A549 (cell line): ENCODE measurements around the gene EFCAB11. TPM values are rescaled to one million over a fixed set of nuclear protein-coding genes. Genes with fewer than 3 reads are reported as not detected.

Experiments
- ATAC-seq, 2 experiments: fragments of 200-7000 bp in 1 of 2; fragments of >200 bp in 1 of 2; cut with Nextera tagmentation in 1 of 2; cut with Tn5 transposase in 1 of 2; 3 replicates each; pipeline versions ENCODE4 v1.8.0 to v1.9.1; 2018 to 2020; ENCODE audit warnings: mild to moderate bottlenecking in 1 of 2, moderate library complexity in 1 of 2
- CTCF ChIA-PET: fragments of 300-600 bp; sonication (Branson Sonifier 250); formaldehyde crosslinking; extraction: SDS; loops from one replicate; lab custom pipeline; 2021; ENCODE audit warnings: antibody characterized with exemption, inconsistent platforms; lab: Yijun Ruan, JAX
- POLR2A ChIA-PET: fragments of 350-600 bp; formaldehyde crosslinking; extraction: SDS; loops from one replicate; lab custom pipeline; 2021; ENCODE audit warnings: antibody characterized with exemption, inconsistent platforms; lab: Yijun Ruan, JAX
- DNase-seq, 2 experiments: peaks; one replicate each; pipeline versions ENCODE4 v3.0.0 to v3.0.0-alpha.2; 2011 to 2016; ENCODE audit warnings: low read depth in 1 of 2, low spot score in 1 of 2
- FAIRE-seq: peaks from 2 replicates; lab custom pipeline; 2011; peaks lifted over from hg19 to GRCh38; lab: Jason Lieb, UNC
- H3K27ac ChIP-seq, 2 experiments: fragments of >200 bp; sonication (Bioruptor Twin); formaldehyde crosslinking; 3 replicates each; pipeline ENCODE4 v1.5.1; 2016 to 2017
- H3K4me1 ChIP-seq: fragments of >200 bp; sonication (Bioruptor Twin); formaldehyde crosslinking; 3 replicates; pipeline ENCODE4 v1.6.1; 2016
- H3K4me2 ChIP-seq: fragments of >200 bp; sonication (Bioruptor Twin); formaldehyde crosslinking; 3 replicates; pipeline ENCODE4 v1.6.1; 2016
- H3K4me3 ChIP-seq: fragments of >200 bp; sonication (Bioruptor Twin); formaldehyde crosslinking; 3 replicates; pipeline ENCODE4 v1.5.1; 2016
- H3K9me3 ChIP-seq: fragments of >200 bp; sonication (Bioruptor Twin); formaldehyde crosslinking; 3 replicates; pipeline ENCODE4 v1.6.1; 2016
- CBX8 ChIP-seq: fragments of 200-600 bp; sonication (generic); IDR thresholded peaks from 2 replicates; pipeline ENCODE4 v1.6.1; 2016
- CHD2 ChIP-seq: fragments of 150-350 bp; IDR thresholded peaks from 2 replicates; pipeline ENCODE4 v1.6.1; 2014; ENCODE audit warnings: low read length; ENCODE audit not compliant: partially characterized antibody
- CHD4 ChIP-seq: fragments of 200-600 bp; sonication (generic); IDR thresholded peaks from 2 replicates; pipeline ENCODE4 v1.6.1; 2016; ENCODE audit warnings: antibody characterized with exemption, mild to moderate bottlenecking, borderline replicate concordance
- CTCF ChIP-seq: fragments of >200 bp; sonication (Bioruptor Twin); formaldehyde crosslinking; IDR thresholded peaks from 3 replicates; pipeline ENCODE4 v1.5.1; 2016
- HMGXB4 ChIP-seq: fragments of 250-450 bp; sonication (Bioruptor Pico); IDR thresholded peaks from 2 replicates; pipeline ENCODE4 v1.5.0; 2021; ENCODE audit warnings: mild to moderate bottlenecking, moderate library complexity, borderline replicate concordance
- HOXB5 ChIP-seq: fragments of 250-450 bp; sonication (Bioruptor Pico); IDR thresholded peaks from 2 replicates; pipeline ENCODE4 v1.5.0; 2020; ENCODE audit warnings: mild to moderate bottlenecking, moderate library complexity
- JUN ChIP-seq, 2 experiments: fragments of >200 bp; sonication (Bioruptor Twin); formaldehyde crosslinking; IDR thresholded peaks; 2 replicates in 1 of 2; 3 replicates in 1 of 2; pipeline ENCODE4 v1.6.1; 2016 to 2017
- KDM5A ChIP-seq: fragments of 200-600 bp; sonication (generic); IDR thresholded peaks from 2 replicates; pipeline ENCODE4 v1.6.1; 2016; ENCODE audit warnings: antibody characterized with exemption, mild to moderate bottlenecking
- MYC ChIP-seq: IDR thresholded peaks from 2 replicates; pipeline ENCODE4 v1.6.1; 2012; ENCODE audit warnings: mild to moderate bottlenecking, inconsistent platforms, low read length, improper control_type of control experiment, borderline replicate concordance
- NFE2L2 ChIP-seq: fragments of 150-350 bp; conservative IDR thresholded peaks from 2 replicates; pipeline ENCODE4 v1.6.1; 2014; ENCODE audit warnings: low read length
- POLR2A ChIP-seq: IDR thresholded peaks from 2 replicates; pipeline ENCODE4 v1.6.1; 2012; ENCODE audit warnings: mild to moderate bottlenecking, low read length
- REST ChIP-seq: fragments of 200-600 bp; sonication (generic); IDR thresholded peaks from 2 replicates; pipeline ENCODE4 v1.6.1; 2016; ENCODE audit warnings: antibody characterized with exemption, mild to moderate bottlenecking, moderate library complexity
- SREBF2 ChIP-seq: fragments of 450-650 bp; IDR thresholded peaks from 2 replicates; pipeline ENCODE4 v1.6.1; 2014; ENCODE audit warnings: mild to moderate bottlenecking, moderate library complexity
- ZC3H11A ChIP-seq: fragments of 450-650 bp; IDR thresholded peaks from 2 replicates; pipeline ENCODE4 v1.6.1; 2014; ENCODE audit warnings: antibody characterized with exemption, mild to moderate bottlenecking
- ZSCAN20 ChIP-seq: fragments of 250-450 bp; sonication (Bioruptor Pico); IDR thresholded peaks from 2 replicates; pipeline ENCODE4 v1.8.0; 2022; ENCODE audit warnings: mild to moderate bottlenecking, moderate library complexity
- WGBS: methylation state at CpG from one replicate; pipeline ENCODE4 v1.1.6; 2017; ENCODE audit errors: missing lambda C conversion rate; 5-methylcytosine and 5-hydroxymethylcytosine counted together
- polyA plus RNA-seq, 4 experiments: library from polyadenylated mRNA; depleted of rRNA in 3 of 4; stranded (reverse); fragments of >200 nt; fragmentation: RNase III in 1 of 4; extraction: RNeasy Plus Mini Kit Qiagen cat#74134 plus additional on column Dnase treatment in 1 of 4; gene quantifications; 2 replicates in 3 of 4; 3 replicates in 1 of 4; pipeline ENCODE4 v1.2.3, GENCODE V29; 2011 to 2017
- TF ChIP-seq, protein P1 (sequence below): IDR thresholded peaks from 2 replicates; pipeline ENCODE4 v1.6.1; 2012; ENCODE audit warnings: low read depth, borderline replicate concordance

Gene EFCAB11
- polyA plus RNA-seq, 2 of the 4 experiments (the other 2 are of a cell fraction) = 18.8 to 19.6 TPM

DNA sequence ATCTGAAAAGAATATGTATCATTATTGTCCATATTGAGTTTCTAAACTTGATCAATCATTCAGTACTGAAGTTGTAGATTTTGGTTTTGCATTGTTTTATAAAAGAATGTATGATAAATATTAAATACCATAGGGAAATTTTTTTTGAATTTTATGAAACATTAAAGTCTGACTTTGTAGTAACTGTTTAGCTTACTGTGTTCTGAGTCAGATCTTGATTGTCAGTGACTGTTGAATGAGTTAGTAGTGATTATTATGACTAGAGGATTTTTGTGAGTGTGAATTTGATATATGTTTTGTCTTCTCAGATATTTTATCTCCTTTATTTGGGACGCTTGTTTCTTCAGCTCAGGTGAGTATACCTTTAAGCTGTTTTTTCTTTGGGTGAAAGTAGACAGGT lies 11.3 kb upstream of the EFCAB11 start:
- no peaks in the 10 kb centered on the region for H3K9me3 ChIP-seq
- no peak overlapping the region for H3K27ac ChIP-seq
- H3K4me2 ChIP-seq = no peak overlapping the region
- ChIA-PET POLR2A (no interaction called here), CTCF (interaction anchor here (1.1 to 2.1 kb wide), 4 partner anchors 10 to 270 kb away, joined by 3 to 7 read pairs (median 4); no protein-coding TSS in a partner anchor)
- no peak for TF ChIP-seq HMGXB4 (CRISPR knock-in tag)
- TF ChIP-seq JUN (IDR thresholded peaks at IDR 0.05) = no peak
- TF ChIP-seq KDM5A = no peak
- TF ChIP-seq MYC = no peak
- no peak for TF ChIP-seq POLR2A
- TF ChIP-seq CBX8 = no peak
- TF ChIP-seq HOXB5 = no peak
- H3K4me3 ChIP-seq = no peak overlapping the region
- FAIRE-seq = no peak
- 48% methylated on average over 1 of the region's 1 CpG for WGBS
- no peaks in the 10 kb centered on the region for H3K4me1 ChIP-seq
- ATAC-seq = no peak
- DNase-seq = no peak

DNA sequence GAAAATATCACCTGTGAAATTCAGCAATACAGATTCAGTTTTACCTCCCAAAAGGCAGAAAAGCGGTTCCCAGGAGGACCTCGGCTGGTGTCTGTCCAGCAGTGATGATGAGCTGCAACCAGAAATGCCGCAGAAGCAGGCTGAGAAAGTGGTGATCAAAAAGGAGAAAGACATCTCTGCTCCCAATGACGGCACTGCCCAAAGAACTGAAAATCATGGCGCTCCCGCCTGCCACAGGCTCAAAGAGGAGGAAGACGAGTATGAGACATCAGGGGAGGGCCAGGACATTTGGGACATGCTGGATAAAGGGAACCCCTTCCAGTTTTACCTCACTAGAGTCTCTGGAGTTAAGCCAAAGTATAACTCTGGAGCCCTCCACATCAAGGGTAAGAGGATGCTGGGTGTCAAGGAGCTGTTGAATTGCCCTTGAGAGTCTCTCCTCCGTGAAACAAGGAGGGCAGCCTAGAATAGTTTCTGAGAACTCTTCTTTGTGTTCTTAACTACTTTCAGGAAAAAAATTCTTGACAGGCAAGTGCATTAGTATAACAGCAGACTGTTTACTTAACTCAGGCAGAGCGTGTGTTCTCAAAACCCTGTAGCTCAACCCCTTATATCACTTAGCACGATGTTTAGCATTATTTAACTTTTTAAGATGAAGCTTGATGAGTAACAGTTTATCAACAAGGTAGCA lies 8.9 kb upstream of the EFCAB11 start:
- CTCF ChIA-PET = interaction anchor here (0.7 to 12.2 kb wide), 3 partner anchors 9 to 58 kb away, joined by 3 to 83 read pairs (median 4); no protein-coding TSS in a partner anchor
- H3K4me1 ChIP-seq = no peaks in the 10 kb centered on the region
- ATAC-seq (no peak), DNase-seq (no peak), FAIRE-seq (no peak)
- H3K27ac ChIP-seq = no peak overlapping the region
- POLR2A ChIA-PET = no interaction called here
- H3K4me3 ChIP-seq = no peak overlapping the region
- 67% methylated on average over 10 of the region's 10 CpGs for WGBS
- no peaks in the 10 kb centered on the region for H3K9me3 ChIP-seq
- no peak for TF ChIP-seq CHD2
- TF ChIP-seq REST = no peak
- TF ChIP-seq, protein P1, sequence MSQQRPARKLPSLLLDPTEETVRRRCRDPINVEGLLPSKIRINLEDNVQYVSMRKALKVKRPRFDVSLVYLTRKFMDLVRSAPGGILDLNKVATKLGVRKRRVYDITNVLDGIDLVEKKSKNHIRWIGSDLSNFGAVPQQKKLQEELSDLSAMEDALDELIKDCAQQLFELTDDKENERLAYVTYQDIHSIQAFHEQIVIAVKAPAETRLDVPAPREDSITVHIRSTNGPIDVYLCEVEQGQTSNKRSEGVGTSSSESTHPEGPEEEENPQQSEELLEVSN = no peak
- TF ChIP-seq ZSCAN20 (CRISPR knock-in tag) = no peak
- TF ChIP-seq CTCF = no peak
- TF ChIP-seq ZC3H11A = no peak
- TF ChIP-seq NFE2L2 = no peak
- TF ChIP-seq CHD4 = no peak
- no peak for TF ChIP-seq SREBF2
- no peak overlapping the region for H3K4me2 ChIP-seq
